Measurements from ENCODE around the gene HCFC1R1.
"Not testable (repeated sequence)": the region's sequence is repeated elsewhere in the genome, so short reads cannot be mapped to it uniquely, and the experiment has no call there.

The HCFC1R1 gene

GRCh38 chr16:3023669-3024478, at the start of gene HCFC1R1, which contains the start of gene THOC6:
Gene HCFC1R1 (minus strand): TSS chr16:3023942. CDS start chr16:3023941, 1 bp downstream.
Gene THOC6 (plus strand): TSS chr16:3024035. CDS start chr16:3024327, 292 bp downstream.
- peak; percentile 98 for DNase-seq (ENCODE audit: low read depth)
- TF ChIP-seq POLR2A (IDR thresholded peaks at IDR 0.05; ENCODE audit: extremely low read depth, insufficient read length) (peak; percentile 79), MAX (IDR thresholded peaks at IDR 0.05; ENCODE audit: low read depth, low read length) (peak; percentile 77), CTCF (IDR thresholded peaks at IDR 0.05; ENCODE audit: low read depth, low read length) (no peak), MYC (IDR thresholded peaks at IDR 0.05; ENCODE audit: low read depth, low read length) (peak; percentile 89)
- H3K4me3 ChIP-seq (ENCODE audit: low read depth, low read length): peak within 1 kb of the TSS; percentile 71

- TF ChIP-seq MAX (IDR thresholded peaks at IDR 0.05; ENCODE audit: low read depth, low read length): no peak
- no peak for TF ChIP-seq CTCF (IDR thresholded peaks at IDR 0.05; ENCODE audit: low read depth, low read length)
- no peak for TF ChIP-seq POLR2A (IDR thresholded peaks at IDR 0.05; ENCODE audit: extremely low read depth, insufficient read length)
- no peak for TF ChIP-seq MYC (IDR thresholded peaks at IDR 0.05; ENCODE audit: low read depth, low read length)
- no peak for DNase-seq (ENCODE audit: low read depth)
- no peak overlapping the region for H3K4me3 ChIP-seq (ENCODE audit: low read depth, low read length)
Measured at GRCh38 chr16:3073448-3073847, 49.7 kb upstream of the HCFC1R1 start.

GRCh38 chr16:3072576-3073263, 49.0 kb upstream of the HCFC1R1 start:
- not testable (repeated sequence) for H3K4me3 ChIP-seq (ENCODE audit: low read depth, low read length)
- peak; percentile 41 for DNase-seq (ENCODE audit: low read depth)

GRCh38 chr16:3072148-3072547, 48.4 kb upstream of the HCFC1R1 start:
- peak; percentile 57 for DNase-seq (ENCODE audit: low read depth)
- not testable (repeated sequence) for H3K4me3 ChIP-seq (ENCODE audit: low read depth, low read length)

- H3K4me3 ChIP-seq (ENCODE audit: low read depth, low read length): no peak overlapping the region
- DNase-seq (ENCODE audit: low read depth): no peak
- TF ChIP-seq POLR2A (IDR thresholded peaks at IDR 0.05; ENCODE audit: extremely low read depth, insufficient read length) (no peak), MAX (IDR thresholded peaks at IDR 0.05; ENCODE audit: low read depth, low read length) (no peak), CTCF (IDR thresholded peaks at IDR 0.05; ENCODE audit: low read depth, low read length) (no peak), MYC (IDR thresholded peaks at IDR 0.05; ENCODE audit: low read depth, low read length) (no peak)
Measured at GRCh38 chr16:3071655-3072054, 47.9 kb upstream of the HCFC1R1 start.

GRCh38 chr16:3070608-3071111, 46.9 kb upstream of the HCFC1R1 start:
- no peak overlapping the region for H3K4me3 ChIP-seq (ENCODE audit: low read depth, low read length)

GRCh38 chr16:3069146-3069545, 45.4 kb upstream of the HCFC1R1 start:
- DNase-seq (ENCODE audit: low read depth); H3K4me3 ChIP-seq (ENCODE audit: low read depth, low read length): not testable (repeated sequence)

More at GRCh38 chr16:3070608-3071111, 46.9 kb upstream of the HCFC1R1 start:
- TF ChIP-seq MYC (IDR thresholded peaks at IDR 0.05; ENCODE audit: low read depth, low read length) (no peak), MAX (IDR thresholded peaks at IDR 0.05; ENCODE audit: low read depth, low read length) (no peak), POLR2A (IDR thresholded peaks at IDR 0.05; ENCODE audit: extremely low read depth, insufficient read length) (no peak), CTCF (IDR thresholded peaks at IDR 0.05; ENCODE audit: low read depth, low read length) (no peak)
- DNase-seq (ENCODE audit: low read depth): peak; percentile 74

All from NB4 (cell line).